HepG2 (cell line): Measurements from ENCODE around the gene CDK8. TPM values are rescaled to one million over a fixed set of nuclear protein-coding genes. Genes with fewer than 3 reads are reported as not detected.

Experiments used
- BCL6 ChIP-seq: IDR thresholded peaks from 2 replicates; pipeline ENCODE4 v1.6.1; 2016; ENCODE audit warnings: missing genetic modification reagents, missing compliant biosample characterization
- CREB3 ChIP-seq: sonication (generic); formaldehyde crosslinking; IDR thresholded peaks from 2 replicates; pipeline ENCODE4 v1.5.0; 2020; ENCODE audit warnings: missing genetic modification reagents
- GTF2F1 ChIP-seq: fragments of 150-350 bp; IDR thresholded peaks from 2 replicates; pipeline ENCODE4 v1.6.1; 2014; ENCODE audit warnings: low read length
- MEIS2 ChIP-seq: sonication (generic); formaldehyde crosslinking; IDR thresholded peaks from 2 replicates; pipeline ENCODE4 v1.9.0; 2021; ENCODE audit warnings: mild to moderate bottlenecking, missing genetic modification reagents
- MXD4 ChIP-seq: IDR thresholded peaks from 2 replicates; pipeline ENCODE4 v1.6.1; 2016; ENCODE audit warnings: mild to moderate bottlenecking, missing biosample characterization, missing genetic modification reagents
- RARG ChIP-seq: sonication (generic); formaldehyde crosslinking; IDR thresholded peaks from 2 replicates; pipeline ENCODE4 v1.4.0; 2020; ENCODE audit warnings: low read depth, mild to moderate bottlenecking, missing genetic modification reagents
- SALL2 ChIP-seq: sonication (generic); formaldehyde crosslinking; IDR thresholded peaks from 2 replicates; pipeline ENCODE4 v1.8.1; 2023; ENCODE audit warnings: mild to moderate bottlenecking, missing genetic modification reagents, inconsistent platforms
- SMYD3 ChIP-seq: sonication (generic); formaldehyde crosslinking; IDR thresholded peaks from 2 replicates; pipeline ENCODE4 v1.8.1; 2023; ENCODE audit warnings: mild to moderate bottlenecking, missing genetic modification reagents
- SNAPC2 ChIP-seq: sonication (generic); formaldehyde crosslinking; IDR thresholded peaks from 2 replicates; pipeline ENCODE4 v1.8.1; 2022; ENCODE audit warnings: mild to moderate bottlenecking, missing genetic modification reagents
- THYN1 ChIP-seq: sonication (generic); formaldehyde crosslinking; IDR thresholded peaks from 2 replicates; pipeline ENCODE4 v1.8.1; 2023; ENCODE audit warnings: low read depth, mild to moderate bottlenecking, moderate library complexity, missing genetic modification reagents, borderline replicate concordance
- ZBTB37 ChIP-seq: sonication (generic); formaldehyde crosslinking; IDR thresholded peaks from 2 replicates; pipeline ENCODE4 v1.4.0; 2020; ENCODE audit warnings: mild to moderate bottlenecking, missing genetic modification reagents
- ZFP36 ChIP-seq: fragments of 150-350 bp; IDR thresholded peaks from 2 replicates; pipeline ENCODE4 v1.6.1; 2018; ENCODE audit warnings: borderline replicate concordance, low read length, low read depth; ENCODE audit not compliant: partially characterized antibody
- ZNF230 ChIP-seq: sonication (generic); formaldehyde crosslinking; IDR thresholded peaks from 2 replicates; pipeline ENCODE4 v1.4.0; 2020; ENCODE audit warnings: mild to moderate bottlenecking, missing genetic modification reagents
- ZNF383 ChIP-seq: sonication (generic); formaldehyde crosslinking; IDR thresholded peaks from 2 replicates; pipeline ENCODE4 v1.4.0; 2020; ENCODE audit warnings: missing genetic modification reagents, mild to moderate bottlenecking, borderline replicate concordance
- ZNF484 ChIP-seq: sonication (generic); formaldehyde crosslinking; IDR thresholded peaks from 2 replicates; pipeline ENCODE4 v1.5.1; 2020; ENCODE audit warnings: mild to moderate bottlenecking, low read depth, missing genetic modification reagents, borderline replicate concordance
- ZNF607 ChIP-seq: sonication (generic); formaldehyde crosslinking; IDR thresholded peaks from 2 replicates; pipeline ENCODE4 v1.5.1; 2020; ENCODE audit warnings: missing genetic modification reagents, mild to moderate bottlenecking, borderline replicate concordance
- ZNF816 ChIP-seq: sonication (generic); formaldehyde crosslinking; IDR thresholded peaks from 2 replicates; pipeline ENCODE4 v1.8.0; 2022; ENCODE audit warnings: missing genetic modification reagents, mild to moderate bottlenecking, borderline replicate concordance
- ZNF850 ChIP-seq: sonication (generic); formaldehyde crosslinking; conservative IDR thresholded peaks from 2 replicates; pipeline ENCODE4 v1.9.0; 2021; ENCODE audit warnings: mild to moderate bottlenecking, missing genetic modification reagents
- polyA plus RNA-seq, 8 experiments: library from polyadenylated mRNA; depleted of rRNA in 3 of 8; stranded (reverse) in 7 of 8; unstranded in 1 of 8; fragments of >200 nt; fragmentation: Illumina TruSeq in 4 of 8; extraction: Trizol in 4 of 8; gene quantifications; 2 replicates each; pipeline versions ENCODE4 v1.2.1 to v1.2.3, GENCODE V29; 2011 to 2016; ENCODE audit warnings: low read depth in 4 of 8, missing spikeins in 1 of 8, mixed read lengths in 1 of 8; ENCODE audit not compliant: insufficient read depth in 1 of 8
- total RNA-seq, 5 experiments: library from RNA; depleted of rRNA; stranded (reverse); fragments of >200 nt; fragmentation: Illumina TruSeq; extraction: Trizol; gene quantifications; 2 replicates each; pipeline ENCODE4 v1.2.3, GENCODE V29; 2016; ENCODE audit warnings: low read depth in 1 of 5
- TF ChIP-seq, protein P1 (sequence below): IDR thresholded peaks from 2 replicates; pipeline ENCODE4 v1.6.1; 2018; ENCODE audit warnings: missing genetic modification reagents
- TF ChIP-seq, protein P2 (sequence below): sonication (generic); formaldehyde crosslinking; IDR thresholded peaks from 2 replicates; pipeline ENCODE4 v1.9.0; 2021; ENCODE audit warnings: missing genetic modification reagents, borderline replicate concordance

CDK8 gene
- total and polyA plus RNA-seq, 2 of the 13 experiments (the other 11 are each of a cell fraction or from before 2014, with no cell fraction given), result 15.8 to 16.4 TPM

GRCh38 chr13:26221721-26222519, 32.0 kb upstream of the CDK8 start, which contains the start of gene RNF6 (continued):
- TF ChIP-seq THYN1 (CRISPR knock-in tag) (0 out of 2 replicates have a peak, but pooled peaks have one; percentile 77), RARG (CRISPR knock-in tag) (peak; percentile 45; the same call in 1 of the 2 replicates), MEIS2 (peak; percentile 83; the same call in 1 of the 2 replicates), ZNF230 (CRISPR knock-in tag) (peak; percentile 84), MXD4 (CRISPR knock-in tag) (peak; percentile 76; the same call in 1 of the 2 replicates), ZBTB37 (CRISPR knock-in tag) (peak; percentile 28; the same call in 1 of the 2 replicates), BCL6 (CRISPR knock-in tag) (peak; percentile 72), ZNF383 (CRISPR knock-in tag) (no peak), SMYD3 (0 out of 2 replicates have a peak, but pooled peaks have one; percentile 37), ZFP36 (no peak), SNAPC2 (CRISPR knock-in tag) (peak; percentile 73; the same call in 1 of the 2 replicates), SALL2 (CRISPR knock-in tag) (peak; percentile 86), CREB3 (no peak), ZNF816 (CRISPR knock-in tag) (peak; percentile 86), ZNF607 (CRISPR knock-in tag) (peak; percentile 60; the same call in 1 of the 2 replicates), ZNF484 (CRISPR knock-in tag) (0 out of 2 replicates have a peak, but pooled peaks have one; percentile 27), GTF2F1 (no peak), ZNF850 (CRISPR knock-in tag) (no peak)
- TF ChIP-seq, protein P1, sequence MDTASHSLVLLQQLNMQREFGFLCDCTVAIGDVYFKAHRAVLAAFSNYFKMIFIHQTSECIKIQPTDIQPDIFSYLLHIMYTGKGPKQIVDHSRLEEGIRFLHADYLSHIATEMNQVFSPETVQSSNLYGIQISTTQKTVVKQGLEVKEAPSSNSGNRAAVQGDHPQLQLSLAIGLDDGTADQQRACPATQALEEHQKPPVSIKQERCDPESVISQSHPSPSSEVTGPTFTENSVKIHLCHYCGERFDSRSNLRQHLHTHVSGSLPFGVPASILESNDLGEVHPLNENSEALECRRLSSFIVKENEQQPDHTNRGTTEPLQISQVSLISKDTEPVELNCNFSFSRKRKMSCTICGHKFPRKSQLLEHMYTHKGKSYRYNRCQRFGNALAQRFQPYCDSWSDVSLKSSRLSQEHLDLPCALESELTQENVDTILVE, result peak; percentile 90
- TF ChIP-seq, protein P2, sequence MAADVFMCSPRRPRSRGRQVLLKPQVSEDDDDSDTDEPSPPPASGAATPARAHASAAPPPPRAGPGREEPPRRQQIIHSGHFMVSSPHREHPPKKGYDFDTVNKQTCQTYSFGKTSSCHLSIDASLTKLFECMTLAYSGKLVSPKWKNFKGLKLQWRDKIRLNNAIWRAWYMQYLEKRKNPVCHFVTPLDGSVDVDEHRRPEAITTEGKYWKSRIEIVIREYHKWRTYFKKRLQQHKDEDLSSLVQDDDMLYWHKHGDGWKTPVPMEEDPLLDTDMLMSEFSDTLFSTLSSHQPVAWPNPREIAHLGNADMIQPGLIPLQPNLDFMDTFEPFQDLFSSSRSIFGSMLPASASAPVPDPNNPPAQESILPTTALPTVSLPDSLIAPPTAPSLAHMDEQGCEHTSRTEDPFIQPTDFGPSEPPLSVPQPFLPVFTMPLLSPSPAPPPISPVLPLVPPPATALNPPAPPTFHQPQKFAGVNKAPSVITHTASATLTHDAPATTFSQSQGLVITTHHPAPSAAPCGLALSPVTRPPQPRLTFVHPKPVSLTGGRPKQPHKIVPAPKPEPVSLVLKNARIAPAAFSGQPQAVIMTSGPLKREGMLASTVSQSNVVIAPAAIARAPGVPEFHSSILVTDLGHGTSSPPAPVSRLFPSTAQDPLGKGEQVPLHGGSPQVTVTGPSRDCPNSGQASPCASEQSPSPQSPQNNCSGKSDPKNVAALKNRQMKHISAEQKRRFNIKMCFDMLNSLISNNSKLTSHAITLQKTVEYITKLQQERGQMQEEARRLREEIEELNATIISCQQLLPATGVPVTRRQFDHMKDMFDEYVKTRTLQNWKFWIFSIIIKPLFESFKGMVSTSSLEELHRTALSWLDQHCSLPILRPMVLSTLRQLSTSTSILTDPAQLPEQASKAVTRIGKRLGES (CRISPR knock-in tag), result no peak
